K562 (cell line): ENCODE data around the gene ADORA3. TPM values are rescaled to one million over a fixed set of nuclear protein-coding genes. Genes with fewer than 3 reads are reported as not detected.

Source experiments
- ARHGAP35 ChIP-seq: fragments of 450-650 bp; IDR thresholded peaks from 2 replicates; pipeline ENCODE4 v1.6.1; 2018; ENCODE audit not compliant: partially characterized antibody
- GATA2 ChIP-seq: sonication (generic); formaldehyde crosslinking; IDR thresholded peaks from 2 replicates; pipeline ENCODE4 v1.4.0; 2020; ENCODE audit warnings: mild to moderate bottlenecking, missing genetic modification reagents
- HDAC6 ChIP-seq: IDR thresholded peaks from 2 replicates; pipeline ENCODE4 v1.6.1; 2012; ENCODE audit warnings: low read depth, mild to moderate bottlenecking, control low read depth, inconsistent platforms, low read length, moderate library complexity
- MCM5 ChIP-seq: fragments of 450-650 bp; IDR thresholded peaks from 2 replicates; pipeline ENCODE4 v1.6.1; 2016; ENCODE audit warnings: low read depth
- RBM14 ChIP-seq: fragments of 200-400 bp; formaldehyde crosslinking; IDR thresholded peaks from 2 replicates; pipeline ENCODE4 v1.6.1; 2018; ENCODE audit warnings: low read depth, mild to moderate bottlenecking, low read length, moderate library complexity, borderline replicate concordance; ENCODE audit not compliant: insufficient read depth
- SETDB1 ChIP-seq: IDR thresholded peaks from one replicate; pipeline ENCODE4 v1.6.1; 2012; ENCODE audit warnings: low read length, control low read depth, inconsistent platforms
- SIN3B ChIP-seq: fragments of 450-650 bp; IDR thresholded peaks from 2 replicates; pipeline ENCODE4 v1.6.1; 2017; ENCODE audit warnings: low read depth, mild to moderate bottlenecking, moderate library complexity
- SMARCB1 ChIP-seq: IDR thresholded peaks from 2 replicates; pipeline ENCODE4 v1.6.1; 2011; ENCODE audit warnings: improper control_type of control experiment, low read depth; ENCODE audit not compliant: insufficient read length
- STAG1 ChIP-seq: sonication (generic); formaldehyde crosslinking; IDR thresholded peaks from 2 replicates; pipeline ENCODE4 v1.5.0; 2020; ENCODE audit warnings: missing genetic modification reagents, borderline replicate concordance
- ZBTB12 ChIP-seq: fragments of 250-450 bp; sonication (Bioruptor Pico); IDR thresholded peaks from 2 replicates; pipeline ENCODE4 v1.4.0; 2020
- polyA plus RNA-seq, 8 experiments: library from polyadenylated mRNA; depleted of rRNA in 4 of 8; stranded (reverse) in 5 of 8; unstranded in 3 of 8; fragments of >200 nt; fragmentation: Nextera tagmentation in 2 of 8; fragmentation: Illumina TruSeq in 1 of 8; extraction: Ambion mirVana in 2 of 8; extraction: Trizol in 1 of 8; gene quantifications; 2 replicates each; pipeline versions ENCODE4 v1.2.1 to v1.2.3, GENCODE V29; 2011 to 2014; ENCODE audit warnings: inconsistent platforms in 1 of 8, missing spikeins in 1 of 8
- total RNA-seq, 7 experiments: library from RNA; depleted of rRNA in 6 of 7; stranded (reverse); fragments of >200 nt in 6 of 7; fragmentation: Illumina TruSeq in 2 of 7; extraction: Trizol in 2 of 7; gene quantifications; 2 replicates each; pipeline versions ENCODE4 v1.2.1 to v1.2.3, GENCODE V29; 2011 to 2021; ENCODE audit warnings: low replicate concordance in 1 of 7
- TF ChIP-seq, protein P1 (sequence below): fragments of 250-450 bp; sonication (Bioruptor Pico); IDR thresholded peaks from 2 replicates; pipeline ENCODE4 v1.9.0; 2021; ENCODE audit warnings: mild to moderate bottlenecking

The ADORA3 gene
- total and polyA plus RNA-seq, 9 of the 15 experiments (the other 6 are each of a cell fraction or from before 2014, with no cell fraction given) = 0.09 to 0.35 (median 0.16) TPM; not detected in 3

GRCh38 chr1:111481387-111482221 lies 21.8 kb downstream of the ADORA3 start (continued):
- TF ChIP-seq RBM14 (no peak), MCM5 (no peak), STAG1 (CRISPR knock-in tag) (peak; percentile 90; the same call in 1 of the 2 replicates), HDAC6 (no peak), SIN3B (no peak), GATA2 (CRISPR knock-in tag) (no peak), SETDB1 (no peak), ARHGAP35 (no peak), ZBTB12 (CRISPR knock-in tag) (no peak), SMARCB1 (no peak)
- TF ChIP-seq, protein P1, sequence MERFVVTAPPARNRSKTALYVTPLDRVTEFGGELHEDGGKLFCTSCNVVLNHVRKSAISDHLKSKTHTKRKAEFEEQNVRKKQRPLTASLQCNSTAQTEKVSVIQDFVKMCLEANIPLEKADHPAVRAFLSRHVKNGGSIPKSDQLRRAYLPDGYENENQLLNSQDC = no peak
